Right renal cortex interstitium (tissue), 3 donors: ENCODE data around the gene RFT1. TPM values are rescaled to one million over a fixed set of nuclear protein-coding genes. Genes with fewer than 3 reads are reported as not detected.
"Not testable (repeated sequence)": the region's sequence is repeated elsewhere in the genome, so short reads cannot be mapped to it uniquely, and the experiment has no call there.

ENCODE experiments used
- DNase-seq, 3 donors: peaks; one replicate each; pipeline ENCODE4 v3.0.0-alpha.2; 2013; ENCODE audit warnings: low read depth in 3 of 3, low spot score in 2 of 3
- polyA plus RNA-seq, 3 donors: library from polyadenylated mRNA; unstranded; fragments of 120-200 nt; gene quantifications; one replicate each; pipeline ENCODE4 v1.2.1, GENCODE V29; 2013; ENCODE audit not compliant: insufficient read length in 3 of 3

The RFT1 gene
- polyA plus RNA-seq, 3 donors: 24.7 to 28.6 (median 27.6) TPM

DNA sequence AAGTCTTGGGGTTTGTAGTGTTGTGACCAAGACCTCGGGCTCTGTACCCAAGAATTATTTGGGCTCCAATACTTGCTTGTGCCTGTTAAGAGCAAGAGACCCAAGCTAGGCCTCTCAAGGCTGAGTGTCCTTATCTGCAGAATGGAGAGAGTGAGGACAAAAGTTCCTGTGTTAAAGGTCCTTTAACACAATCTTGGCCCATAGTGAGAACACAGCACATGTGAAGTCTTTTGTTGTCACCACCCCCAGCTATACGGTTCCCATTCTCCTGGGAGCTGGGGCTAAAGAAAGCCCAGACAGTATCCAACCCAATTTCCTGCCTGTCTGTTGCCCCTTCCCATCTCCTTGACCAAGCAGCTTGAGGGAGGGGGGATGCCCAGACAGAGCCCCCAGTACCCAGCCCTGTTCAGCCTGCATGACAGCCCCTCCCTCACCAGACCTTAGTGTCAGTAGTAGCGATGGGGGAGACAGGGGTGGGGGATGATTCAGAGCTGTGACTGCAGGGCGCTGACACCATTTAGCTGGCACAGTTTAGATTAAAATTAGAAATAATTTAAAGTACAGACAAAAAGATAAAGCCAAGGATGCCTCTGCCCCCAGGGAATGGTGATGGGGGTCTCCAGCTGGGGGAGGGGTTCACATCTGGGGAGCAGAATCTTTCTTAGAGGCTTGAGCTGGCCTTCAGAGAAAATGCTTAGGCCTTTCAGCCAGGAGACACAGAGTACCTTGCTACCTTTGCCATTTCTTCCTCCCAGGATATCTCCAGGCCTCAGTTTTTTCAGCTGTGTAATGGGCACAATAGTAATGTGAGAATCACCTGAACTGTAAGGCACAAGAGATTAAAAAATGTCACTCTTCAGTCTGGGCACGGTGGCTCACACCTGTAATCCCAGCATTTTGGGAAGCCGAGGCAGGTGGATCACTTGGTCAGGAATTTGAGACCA lies 33.5 kb upstream of the RFT1 start:
- no peak for DNase-seq

DNA sequence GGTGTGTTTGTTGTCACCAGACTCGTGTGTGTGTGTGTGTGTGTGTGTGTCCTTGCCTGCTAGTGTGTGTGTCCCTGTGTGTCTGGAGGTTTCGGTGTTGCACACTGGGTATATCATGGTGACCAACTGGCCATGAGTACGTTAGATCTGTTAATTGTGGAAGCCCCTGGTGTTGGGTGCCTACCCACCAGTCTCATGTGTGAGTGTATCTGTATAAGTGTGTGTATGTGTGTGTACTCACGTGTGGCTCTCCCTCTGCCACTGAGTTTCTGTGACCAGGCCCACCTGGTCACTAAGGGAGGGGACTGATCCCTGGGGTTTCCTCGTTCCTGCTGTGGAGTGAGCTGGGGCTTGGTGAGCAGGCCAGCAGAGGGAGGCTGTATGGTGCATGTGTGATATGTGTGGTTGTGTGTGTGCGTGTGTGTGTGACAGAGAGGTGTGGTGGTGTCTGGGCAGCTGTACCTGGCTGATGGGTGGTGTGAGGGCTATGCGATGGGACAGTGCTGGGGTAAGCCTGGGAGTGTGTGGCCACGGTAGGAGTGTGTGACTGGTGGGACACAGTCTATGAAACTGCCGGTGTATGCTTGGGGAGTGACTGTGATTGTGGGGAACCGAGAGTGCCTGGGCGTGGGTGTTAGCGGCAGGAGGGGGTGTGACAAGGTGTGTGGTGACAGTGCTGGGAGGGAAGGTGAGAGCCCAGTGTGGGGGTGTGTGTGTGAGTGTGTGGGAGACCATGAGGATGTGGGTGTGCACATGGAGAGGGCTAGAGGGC lies 32.6 kb upstream of the RFT1 start:
- no peak for DNase-seq

DNA sequence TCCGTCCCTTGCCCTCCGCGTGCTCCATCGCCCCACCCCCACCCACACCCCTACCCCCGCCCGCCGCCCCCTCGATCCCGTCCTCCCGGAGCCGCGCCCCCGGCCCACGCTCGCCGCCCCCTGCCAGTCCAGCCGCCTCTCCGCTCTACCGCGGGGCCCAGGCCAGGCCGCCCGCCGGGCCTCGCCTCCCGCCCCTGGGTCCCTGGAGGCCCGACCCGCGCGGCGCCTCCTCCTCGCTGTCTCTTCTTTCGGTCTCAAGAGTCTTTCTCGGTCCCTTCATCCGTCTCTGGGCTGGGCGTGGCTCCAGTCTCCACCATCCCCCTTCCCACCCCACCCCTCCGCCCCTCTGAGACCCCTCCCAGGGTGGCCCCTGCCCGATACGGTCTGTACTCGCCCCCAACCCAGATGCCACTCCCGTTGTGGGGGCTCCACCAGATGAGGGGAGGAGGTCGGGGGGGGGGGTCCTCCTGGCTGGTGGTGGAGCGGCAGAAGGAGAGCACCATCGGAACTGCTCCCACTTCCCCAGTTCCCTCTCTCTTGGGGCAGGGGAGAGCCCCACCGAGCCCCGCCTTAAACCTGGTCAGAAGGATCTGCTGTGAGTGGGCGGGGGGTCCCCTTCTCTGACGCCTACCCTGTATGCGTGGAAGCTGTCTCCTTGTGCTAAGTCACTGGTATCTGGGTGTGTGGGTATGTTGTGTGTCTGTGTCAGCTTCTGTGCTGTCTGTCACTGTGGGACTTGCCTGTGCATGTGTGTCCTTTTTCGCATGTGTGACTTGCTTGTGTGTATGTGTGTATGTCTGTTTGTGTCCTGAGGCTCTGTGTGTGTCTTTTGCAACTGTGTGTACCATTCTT lies 31.8 kb upstream of the RFT1 start:
- no peak for DNase-seq

DNA sequence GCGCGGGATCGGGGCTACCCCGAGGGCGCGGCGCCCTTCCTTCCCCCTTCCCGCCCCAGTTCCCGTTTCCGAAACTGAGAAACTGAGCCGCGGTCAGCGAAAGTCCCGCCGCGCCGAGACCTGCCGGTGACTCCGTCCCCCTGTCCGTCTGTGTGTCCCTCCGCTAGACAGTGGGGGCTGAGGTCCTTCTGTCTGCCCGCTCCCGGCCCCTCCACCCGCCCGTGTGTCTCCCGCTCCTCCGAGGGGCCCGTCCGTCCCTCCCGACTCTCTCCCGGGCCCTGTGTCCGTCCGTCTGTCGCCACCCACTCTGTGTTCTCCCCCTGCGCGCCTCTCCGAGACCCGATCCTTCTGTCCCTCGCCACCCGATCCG lies 31.2 kb upstream of the RFT1 start:
- no peak for DNase-seq

DNA sequence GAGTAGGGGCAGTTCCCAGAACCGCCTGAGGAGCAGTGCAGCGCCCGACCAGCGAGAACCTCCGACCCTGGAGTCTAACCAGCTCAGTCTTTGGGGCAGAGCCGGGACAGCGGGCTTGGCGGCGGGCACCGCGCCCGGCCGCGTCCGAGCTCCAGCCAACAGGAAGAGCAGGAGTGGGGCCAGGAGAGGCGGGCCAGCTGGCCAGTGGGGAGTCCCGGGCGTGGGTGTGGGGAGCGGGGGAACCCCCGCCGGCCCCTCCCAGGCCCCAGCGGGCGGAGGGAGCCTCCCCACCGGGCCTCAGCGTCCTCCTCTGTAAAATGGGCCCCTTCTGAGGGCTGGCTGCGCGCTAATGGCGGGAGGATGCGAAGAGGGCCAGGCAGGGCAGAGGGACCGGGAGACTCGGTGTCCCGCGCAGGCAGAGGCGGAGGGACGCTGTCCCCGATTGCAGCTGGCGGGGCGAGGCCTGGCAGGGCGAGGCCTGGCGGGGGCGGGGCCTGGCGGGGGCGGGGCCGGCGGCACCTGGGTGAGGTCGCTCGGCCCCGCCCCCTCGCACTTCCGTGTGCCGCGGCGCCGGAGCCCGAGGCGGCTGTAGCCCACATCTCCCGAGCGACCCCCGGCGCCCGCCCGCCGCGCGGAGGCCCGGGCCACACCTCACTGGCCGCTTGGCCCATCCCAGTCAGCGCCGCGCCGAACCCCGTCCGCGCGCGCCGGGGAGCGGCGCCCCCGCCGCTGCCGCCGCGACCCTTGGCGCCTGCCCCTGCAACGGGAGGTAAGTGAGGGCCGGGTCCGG lies 30.6 kb upstream of the RFT1 start, which contains the start of gene PRKCD:
Gene PRKCD (plus strand): TSS at position 550 of the 790 bp plus-strand sequence. CDS start 17,214 bp downstream, outside the sequence.
- DNase-seq: no peak

DNA sequence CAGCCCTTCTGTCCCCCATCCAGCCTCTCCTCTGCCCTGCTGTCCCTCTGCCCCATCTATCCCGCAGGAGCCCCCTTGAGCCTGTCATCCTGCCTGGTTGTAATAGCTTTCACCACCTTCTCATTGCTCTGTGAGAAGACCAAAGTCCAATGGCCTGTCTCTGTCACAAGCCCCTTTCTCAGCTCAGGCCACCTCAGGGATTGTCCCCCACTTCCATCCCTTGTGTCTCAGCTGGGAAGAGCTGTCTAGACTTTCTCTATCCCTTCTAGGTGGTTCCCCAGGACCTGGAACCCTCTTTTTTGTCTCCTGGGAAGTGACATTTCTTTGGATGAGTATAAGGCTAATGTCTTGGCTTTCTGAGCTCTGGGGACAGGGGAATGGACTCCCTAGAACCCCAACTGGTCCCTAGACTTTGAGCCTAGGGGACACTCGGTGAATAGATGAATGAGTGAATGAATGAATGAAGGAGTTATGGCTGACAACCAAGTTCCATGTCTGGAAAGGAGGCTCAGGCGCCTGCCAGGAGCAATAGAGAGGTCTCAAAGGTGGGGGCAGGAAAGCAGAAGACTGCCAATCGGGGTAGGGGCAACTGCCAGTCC lies 29.9 kb upstream of the RFT1 start:
- no peak for DNase-seq

DNA sequence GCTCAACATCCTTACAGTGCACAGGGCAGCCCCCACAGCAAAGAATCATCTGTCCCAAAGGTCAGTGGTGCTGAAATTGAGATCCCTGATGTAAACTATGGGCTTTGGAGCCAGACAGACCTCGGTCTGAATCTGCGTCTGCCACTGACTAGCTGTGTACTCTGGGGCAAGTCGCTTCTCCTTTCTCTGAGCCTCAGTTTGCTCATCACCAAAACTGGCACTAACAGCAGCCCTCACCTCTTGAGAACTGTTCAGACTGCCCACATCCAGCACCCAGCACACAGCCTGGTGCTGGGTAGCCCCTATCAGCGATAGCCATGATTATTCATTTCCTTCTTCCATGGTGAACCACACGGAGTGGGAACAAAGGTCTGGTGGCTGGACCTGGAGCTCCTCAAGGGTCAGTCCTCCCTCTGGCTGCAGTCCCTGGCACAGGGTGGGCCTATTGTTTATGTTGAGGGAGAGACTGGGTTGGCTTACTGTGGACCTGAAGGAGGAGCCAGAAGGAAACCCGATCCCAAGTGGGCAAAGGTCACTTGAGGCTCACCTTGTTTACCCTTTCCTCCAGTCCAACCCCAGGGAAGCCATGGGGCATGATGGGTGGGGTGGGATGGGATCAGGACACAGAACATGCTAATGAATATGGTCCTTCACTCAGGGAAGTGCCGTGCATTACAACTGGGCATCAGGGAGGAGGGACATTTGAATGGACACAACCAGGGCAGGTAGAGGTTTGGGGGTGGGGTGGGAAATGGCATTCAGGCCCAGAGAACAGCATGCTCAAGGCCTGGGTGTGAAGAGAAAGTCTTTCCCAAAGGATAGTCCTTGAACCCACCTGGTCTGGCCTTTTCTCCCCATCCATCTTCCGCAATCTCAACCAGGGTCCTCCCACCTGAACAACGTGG lies 29.2 kb upstream of the RFT1 start:
- DNase-seq: no peak

DNA sequence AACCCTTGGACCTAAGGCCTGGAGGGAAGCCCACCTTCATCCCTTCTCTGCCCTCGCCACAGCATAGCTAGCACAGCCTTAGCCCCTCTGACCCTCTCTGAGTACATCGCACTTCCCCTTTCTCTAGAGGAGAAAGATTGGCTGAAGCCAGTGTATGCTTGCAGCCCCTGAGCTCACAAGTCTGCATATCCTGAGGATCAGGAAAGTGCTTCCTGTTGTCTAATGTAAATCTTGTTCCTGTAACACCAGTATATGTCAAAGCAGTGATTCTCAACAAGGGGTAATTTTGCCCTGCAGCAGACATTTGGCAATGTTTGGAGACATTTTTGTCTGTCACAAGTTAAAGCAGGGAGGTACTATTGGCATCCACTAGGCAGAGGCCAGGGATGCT lies 28.5 kb upstream of the RFT1 start:
- no peak for DNase-seq

DNA sequence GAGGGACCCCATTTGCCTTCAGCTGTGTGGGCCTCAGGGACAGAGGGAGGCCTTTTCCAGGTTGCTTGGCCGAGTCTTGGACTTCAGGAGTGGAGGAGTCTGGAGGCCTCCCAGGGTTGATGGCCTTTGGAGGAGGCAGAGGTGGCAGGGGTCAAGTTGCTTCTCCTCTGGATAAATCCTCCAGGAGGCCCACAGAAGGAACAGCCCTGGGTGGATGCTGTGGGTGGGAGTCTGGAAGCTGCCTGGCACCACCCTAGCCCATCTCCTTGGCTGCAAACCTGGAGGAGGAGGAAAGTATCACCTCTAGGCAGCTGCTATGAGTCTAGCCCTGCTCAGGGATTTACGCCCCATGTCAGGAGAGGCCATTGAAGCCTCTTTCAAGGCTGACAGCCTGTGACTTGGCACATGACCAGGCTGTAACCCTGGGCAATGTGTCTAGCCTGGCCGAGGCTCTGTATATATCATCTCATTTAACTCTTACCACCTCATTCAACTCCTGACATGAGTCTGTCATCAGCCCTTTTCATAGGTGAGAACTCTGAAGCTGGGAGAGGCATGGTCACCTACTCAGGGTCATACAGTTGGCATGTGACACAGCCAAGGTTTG lies 27.8 kb upstream of the RFT1 start:
- DNase-seq: no peak

DNA sequence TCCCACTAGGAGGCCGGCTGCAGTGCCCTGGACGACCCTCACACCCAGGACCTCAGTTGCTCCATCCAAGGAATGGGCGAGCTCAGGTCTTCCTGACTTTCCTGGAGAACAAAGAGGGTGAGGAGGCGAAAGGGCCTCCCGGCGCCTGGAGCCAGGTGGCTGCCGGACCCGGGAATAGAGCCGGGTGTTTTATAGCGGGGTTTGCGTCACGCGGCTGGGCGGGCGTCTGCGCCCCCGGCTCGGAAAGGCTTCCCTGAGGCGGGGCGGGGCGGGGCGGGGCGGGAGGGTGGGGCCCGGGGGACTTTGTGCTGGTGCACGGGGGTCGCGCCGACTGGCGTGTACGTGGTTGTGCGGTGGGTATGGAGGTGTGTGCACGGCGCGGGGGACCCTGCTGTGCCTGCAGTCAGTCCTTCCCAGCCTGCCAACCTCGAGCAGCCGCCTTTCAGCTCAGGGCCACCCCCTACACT lies 26.2 kb upstream of the RFT1 start:
- no peak for DNase-seq

DNA sequence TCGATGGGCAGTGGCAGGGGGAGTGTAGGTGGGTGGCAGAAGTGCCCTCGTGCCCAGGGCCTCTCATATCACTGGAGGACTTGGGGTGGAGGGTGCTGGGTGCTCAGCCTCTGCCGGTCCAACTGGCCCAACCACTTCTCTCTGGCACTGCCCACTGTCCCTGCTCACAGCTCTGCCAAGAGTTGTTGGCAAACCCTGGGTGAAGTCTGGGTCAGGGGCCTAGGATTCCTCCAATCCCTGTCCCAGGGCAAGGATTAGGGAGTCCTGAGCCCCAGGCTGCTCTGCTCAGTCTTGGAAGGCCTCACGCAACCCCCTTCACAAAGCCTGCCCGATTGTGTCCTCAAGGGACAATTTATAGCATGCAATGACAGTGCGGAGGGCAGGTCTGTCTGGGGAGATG lies 25.5 kb upstream of the RFT1 start:
- DNase-seq: no peak

DNA sequence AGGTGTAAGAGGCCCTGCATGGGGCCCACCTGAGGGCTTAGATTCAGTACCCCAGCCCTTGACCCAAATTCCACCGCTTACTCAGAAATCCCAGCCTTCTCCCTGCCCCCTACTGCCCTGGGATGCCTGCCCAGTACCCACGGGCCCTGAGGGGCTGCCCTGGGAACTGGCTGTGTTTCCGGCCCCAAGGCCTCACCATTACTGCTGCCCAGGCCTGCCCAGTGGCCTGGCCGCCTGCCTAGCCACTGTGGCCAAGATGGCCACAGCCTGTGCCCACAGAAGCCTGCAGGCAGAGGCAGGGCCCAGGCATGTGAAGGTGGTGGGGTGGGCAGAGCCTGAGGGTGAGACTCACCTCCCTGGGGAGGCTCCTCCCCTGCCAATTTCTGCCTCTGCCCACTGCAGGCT lies 24.6 kb upstream of the RFT1 start:
- DNase-seq: no peak

DNA sequence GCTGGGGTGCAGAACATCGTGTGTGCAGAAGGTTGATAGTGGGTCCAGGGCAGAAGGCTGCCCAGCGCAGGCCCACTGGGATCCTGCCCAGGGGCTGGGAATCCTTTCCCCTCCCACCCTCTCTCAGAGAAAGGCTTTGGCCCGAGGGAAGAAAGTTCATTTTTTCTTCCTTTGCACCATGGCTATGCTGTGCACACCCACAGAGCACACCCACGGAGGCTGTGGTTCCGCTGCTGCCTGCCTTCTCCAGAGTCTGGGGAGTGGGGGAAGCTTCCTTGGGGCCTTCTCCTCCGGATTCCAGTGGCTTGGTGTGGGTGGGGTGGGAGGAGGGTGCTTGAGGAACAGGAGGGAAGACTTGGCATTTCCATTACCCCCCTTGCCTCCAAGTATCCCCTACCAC lies 23.7 kb upstream of the RFT1 start:
- no peak for DNase-seq

DNA sequence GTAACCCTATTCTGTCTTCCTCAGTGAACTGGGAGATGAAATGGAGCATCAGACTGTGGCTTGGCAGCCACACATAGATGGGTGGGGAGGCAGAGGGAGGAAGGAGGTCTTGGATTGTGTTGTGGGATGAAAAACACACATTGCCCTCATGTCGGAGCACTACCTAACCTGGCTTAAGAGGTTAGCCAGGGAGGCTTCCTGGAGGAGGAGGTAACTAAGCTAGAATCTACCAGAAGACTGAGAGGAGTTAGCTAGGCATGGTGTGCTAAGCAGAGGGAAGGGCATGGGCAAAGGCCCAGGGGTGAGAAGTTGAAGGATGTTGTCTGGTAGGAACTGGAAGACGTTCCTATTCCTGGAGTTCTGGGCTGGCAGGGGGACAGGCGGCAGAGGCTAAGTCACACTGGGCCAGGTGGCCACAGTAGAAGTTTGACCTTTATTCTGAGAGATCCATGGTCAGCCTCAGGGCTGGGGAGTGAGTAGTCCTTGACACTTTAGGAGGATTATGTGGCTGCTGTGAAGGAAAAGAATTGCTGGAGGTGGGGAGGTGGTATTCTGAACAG lies 23.1 kb upstream of the RFT1 start:
- DNase-seq: no peak

DNA sequence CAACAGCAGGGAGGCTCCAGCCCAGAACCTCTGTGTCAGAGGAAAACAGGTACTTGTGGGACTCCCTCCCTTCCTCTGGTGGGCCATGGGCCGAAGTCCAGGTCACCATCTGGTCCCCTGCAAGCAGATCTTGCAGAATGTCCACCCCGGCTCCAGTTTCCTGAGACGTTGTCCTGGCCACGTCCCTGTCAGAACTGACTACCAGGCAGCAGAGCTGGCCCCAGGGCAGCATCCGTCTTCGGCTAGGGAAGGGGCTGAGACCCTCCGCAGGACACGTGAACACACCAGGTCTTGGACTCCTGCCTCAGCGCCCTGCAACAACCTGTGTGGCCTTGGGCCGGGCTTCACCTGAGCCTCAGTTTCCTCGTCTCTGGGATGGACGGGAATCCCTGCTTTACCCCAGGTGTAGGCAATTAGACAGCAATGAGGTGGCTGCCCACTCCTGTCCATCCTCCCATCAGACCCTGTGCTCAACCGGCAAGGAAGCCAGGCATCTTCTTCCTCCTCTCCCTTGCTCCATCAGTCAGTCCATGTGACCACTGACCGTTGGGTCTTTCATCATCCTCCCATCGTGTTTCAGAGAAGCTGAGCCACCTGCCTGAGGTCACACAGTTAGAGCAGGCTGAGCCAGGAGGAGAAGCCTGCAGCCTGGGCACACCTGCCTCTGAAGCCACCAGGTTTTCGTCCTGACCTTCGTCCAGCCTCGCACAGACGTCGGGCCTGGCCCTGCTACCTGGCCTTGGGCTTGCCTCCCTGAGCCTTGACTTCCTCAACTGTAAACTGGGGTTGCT lies 21.8 kb upstream of the RFT1 start:
- DNase-seq: no peak

DNA sequence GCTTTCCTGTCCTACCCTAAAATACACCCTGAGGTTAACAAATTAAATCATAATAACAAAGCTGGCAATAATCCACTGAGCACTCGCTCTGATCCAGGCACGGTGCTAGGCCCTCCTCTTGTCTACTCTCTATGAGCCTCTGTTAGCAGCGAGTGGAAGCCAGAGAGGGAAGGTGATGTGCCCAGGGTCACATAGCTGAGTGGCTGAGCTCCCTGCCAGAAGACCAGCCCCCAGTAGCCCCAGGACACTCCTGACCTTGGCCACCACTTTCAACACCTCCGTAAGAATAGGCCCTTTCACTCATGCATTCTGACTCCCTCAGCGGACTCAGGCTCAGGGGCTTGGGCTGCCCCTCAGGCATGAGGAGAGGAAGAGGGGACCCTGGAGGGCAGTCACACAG lies 21.2 kb upstream of the RFT1 start:
- no peak for DNase-seq

DNA sequence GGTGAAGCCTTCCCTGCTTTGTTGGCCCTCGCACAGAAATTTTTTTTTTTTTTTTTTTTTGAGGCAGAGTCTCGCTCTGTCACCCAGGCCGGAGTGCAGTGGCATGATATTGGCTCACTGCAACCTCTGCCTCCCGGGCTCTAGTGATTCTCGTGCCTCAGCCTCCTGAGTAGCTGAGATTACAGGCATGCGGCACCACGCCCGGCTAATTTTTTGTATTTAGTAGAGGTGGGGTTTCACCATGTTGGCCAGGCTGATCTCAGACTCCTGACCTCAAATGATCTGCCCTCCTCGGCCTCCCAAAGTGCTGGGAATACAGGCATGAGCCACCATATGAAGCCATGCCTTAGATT lies 20.8 kb upstream of the RFT1 start:
- DNase-seq: not testable (repeated sequence)
